SU-DHL-6 (cell line): Measurements from ENCODE around the gene CPSF2.

Experiments
- H2AFZ ChIP-seq: fragments of 200-600 bp; sonication (generic); 2 replicates; pipeline ENCODE4 v1.6.1; 2014; ENCODE audit warnings: low read depth, mild to moderate bottlenecking, moderate library complexity, mixed read lengths, antibody characterized with exemption, low read length; ENCODE audit not compliant: severe bottlenecking
- H3F3A ChIP-seq: fragments of 200-600 bp; shearing (Covaris generic); 2 replicates; pipeline ENCODE4 v1.6.0; 2016; ENCODE audit warnings: antibody characterized with exemption, mild to moderate bottlenecking; ENCODE audit not compliant: insufficient read depth
- H3K27ac ChIP-seq: fragments of 200-600 bp; sonication (generic); 2 replicates; pipeline ENCODE4 v1.5.1; 2016; ENCODE audit warnings: low read depth, mild to moderate bottlenecking, low read length, moderate library complexity, mixed read lengths
- H3K27me3 ChIP-seq: fragments of 200-600 bp; sonication (generic), shearing (Covaris generic); 2 replicates; pipeline ENCODE4 v1.6.0; 2014; ENCODE audit warnings: mild to moderate bottlenecking, low read length
- H3K36me3 ChIP-seq: fragments of 200-600 bp; sonication (generic); 2 replicates; pipeline ENCODE4 v1.6.1; 2014; ENCODE audit warnings: mild to moderate bottlenecking, low read length, mixed read lengths
- H3K4me2 ChIP-seq: fragments of 300-600, 200-600 bp; shearing (Covaris generic), sonication (generic); 2 replicates; pipeline ENCODE4 v1.6.0; 2014; ENCODE audit warnings: low read length, low read depth, mild to moderate bottlenecking; ENCODE audit not compliant: poor library complexity, severe bottlenecking
- H3K4me3 ChIP-seq: fragments of 200-600 bp; sonication (generic); 2 replicates; pipeline ENCODE4 v1.5.1; 2014; ENCODE audit warnings: antibody characterized with exemption, low read length, mild to moderate bottlenecking, mixed read lengths; ENCODE audit not compliant: insufficient read depth, poor library complexity, severe bottlenecking
- H3K79me2 ChIP-seq: fragments of 200-600 bp; sonication (generic); 2 replicates; pipeline ENCODE4 v1.6.1; 2014; ENCODE audit warnings: mild to moderate bottlenecking, low read length, moderate library complexity; ENCODE audit not compliant: insufficient read depth
- H3K9ac ChIP-seq: fragments of 200-600 bp; sonication (generic); 2 replicates; pipeline ENCODE4 v1.7.0; 2014; ENCODE audit warnings: mild to moderate bottlenecking, low read length
- H3K9me2 ChIP-seq: fragments of 200-600 bp; sonication (generic); replicated peaks from 2 replicates; pipeline ENCODE4 v1.6.1; 2014; ENCODE audit warnings: low read length; ENCODE audit not compliant: insufficient read depth
- H3K9me3 ChIP-seq: fragments of 200-600 bp; sonication (generic); 2 replicates; pipeline ENCODE4 v1.6.1; 2014; ENCODE audit warnings: low read length, mixed read lengths; ENCODE audit not compliant: insufficient read depth
- H4K20me1 ChIP-seq: fragments of 200-600 bp; sonication (generic); 2 replicates; pipeline ENCODE4 v1.6.1; 2014; ENCODE audit warnings: low read depth, mild to moderate bottlenecking, antibody characterized with exemption, low read length, moderate library complexity, mixed read lengths
- CTCF ChIP-seq: fragments of 200-600 bp; sonication (generic); IDR thresholded peaks from one replicate; pipeline ENCODE4 v1.5.1; 2017; ENCODE audit warnings: antibody characterized with exemption, mild to moderate bottlenecking, low read length, moderate library complexity; ENCODE audit not compliant: insufficient read depth, poor library complexity, severe bottlenecking
- EZH2phosphoT487 ChIP-seq: fragments of 200-600 bp; sonication (generic), shearing (Covaris generic); conservative IDR thresholded peaks from 2 replicates; pipeline ENCODE4 v1.6.1; 2018; ENCODE audit warnings: mild to moderate bottlenecking, antibody characterized with exemption, low read length, moderate library complexity, mixed read lengths

CPSF2 gene

DNA sequence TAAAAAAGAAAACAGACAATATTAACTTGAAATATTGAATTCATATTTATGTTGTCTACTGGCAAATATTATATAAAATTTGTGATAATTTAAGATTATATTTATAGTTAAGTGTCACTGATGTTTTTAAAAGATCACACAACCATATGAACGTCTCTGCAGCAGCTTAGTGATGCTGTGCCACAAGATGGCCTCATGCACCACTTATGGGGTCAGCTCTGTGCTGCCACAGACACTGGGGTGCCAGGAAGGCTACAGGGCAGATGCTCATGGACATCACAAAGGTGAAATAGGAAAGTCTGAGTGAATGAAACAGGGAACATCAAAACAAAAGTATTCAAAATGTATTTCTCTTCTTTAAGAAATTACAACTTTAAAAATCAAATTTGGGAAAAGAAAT lies 28.4 kb upstream of the CPSF2 start:
- no peaks in the 10 kb centered on the region for H3K36me3 ChIP-seq

DNA sequence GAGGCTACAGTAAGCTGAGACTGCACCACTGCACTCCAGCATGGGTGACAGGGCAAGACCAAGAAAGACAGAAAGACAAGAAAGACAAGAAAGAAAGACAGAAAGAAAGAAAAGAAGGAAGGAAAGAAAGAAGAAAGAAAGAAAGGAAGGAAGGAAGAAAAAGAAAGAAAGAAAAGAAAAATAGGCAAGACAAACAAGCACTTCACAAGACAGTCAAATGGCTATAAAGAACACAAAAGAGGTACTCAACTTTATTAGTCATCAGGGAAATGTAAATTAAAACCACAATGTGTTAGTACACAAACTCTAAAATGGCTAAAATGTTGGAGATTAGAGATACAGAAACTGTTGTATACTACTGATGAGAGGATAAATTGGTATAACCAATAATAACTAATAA lies 22.0 kb upstream of the CPSF2 start:
- TF ChIP-seq EZH2phosphoT487, result no peak
- TF ChIP-seq CTCF, result no peak
- Histone ChIP-seq H4K20me1 (no peaks in the 10 kb centered on the region), H3K9ac (no peak overlapping the region), H2AFZ (no peak overlapping the region), H3K9me3 (no peaks in the 10 kb centered on the region), H3K27ac (no peak overlapping the region), H3K27me3 (no peaks in the 10 kb centered on the region), H3F3A (no peaks in the 10 kb centered on the region), H3K4me3 (no peak overlapping the region), H3K36me3 (no peaks in the 10 kb centered on the region), H3K9me2 (no peaks in the 10 kb centered on the region), H3K79me2 (peaks cover 38% of the 10 kb centered on the region), H3K4me2 (no peak overlapping the region)

More for the DNA sequence above, 28.4 kb upstream of the CPSF2 start:
- Histone ChIP-seq H3K9me3 (no peaks in the 10 kb centered on the region), H3K4me3 (no peak overlapping the region), H4K20me1 (no peaks in the 10 kb centered on the region), H3K4me2 (no peak overlapping the region), H3K9me2 (no peaks in the 10 kb centered on the region), H2AFZ (no peak overlapping the region), H3K27me3 (no peaks in the 10 kb centered on the region), H3K27ac (no peak overlapping the region), H3K9ac (no peak overlapping the region), H3K79me2 (peaks cover 9% of the 10 kb centered on the region), H3F3A (no peaks in the 10 kb centered on the region)
- TF ChIP-seq CTCF (peak; percentile 19), EZH2phosphoT487 (no peak)

GRCh38 chr14:92103363-92103989 lies 18.3 kb upstream of the CPSF2 start:
- Histone ChIP-seq H3K36me3 (no peaks in the 10 kb centered on the region), H3K9me2 (no peaks in the 10 kb centered on the region), H3K79me2 (peaks cover 42% of the 10 kb centered on the region), H4K20me1 (no peaks in the 10 kb centered on the region), H3K4me3 (no peak overlapping the region), H3K4me2 (no peak overlapping the region), H3K9me3 (no peaks in the 10 kb centered on the region), H2AFZ (no peak overlapping the region), H3K27me3 (no peaks in the 10 kb centered on the region), H3K9ac (no peak overlapping the region), H3F3A (peaks cover 6% of the 10 kb centered on the region), H3K27ac (no peak overlapping the region)
- TF ChIP-seq EZH2phosphoT487, result no peak
- TF ChIP-seq CTCF, result no peak
